GM23248 (cell line): ENCODE results near the gene PRPF31.

Source experiments
- EZH2 ChIP-seq: fragments of 200-600 bp; sonication (generic); IDR thresholded peaks from 2 replicates; pipeline ENCODE4 v1.6.1; 2018; ENCODE audit warnings: antibody characterized with exemption, mild to moderate bottlenecking; ENCODE audit not compliant: insufficient read depth, poor library complexity, severe bottlenecking
- EZH2phosphoT487 ChIP-seq: fragments of 200-600 bp; sonication (generic); IDR thresholded peaks from 2 replicates; pipeline ENCODE4 v1.6.1; 2018; ENCODE audit warnings: antibody characterized with exemption, moderate library complexity, mild to moderate bottlenecking, low read depth; ENCODE audit not compliant: insufficient read depth

DNA sequence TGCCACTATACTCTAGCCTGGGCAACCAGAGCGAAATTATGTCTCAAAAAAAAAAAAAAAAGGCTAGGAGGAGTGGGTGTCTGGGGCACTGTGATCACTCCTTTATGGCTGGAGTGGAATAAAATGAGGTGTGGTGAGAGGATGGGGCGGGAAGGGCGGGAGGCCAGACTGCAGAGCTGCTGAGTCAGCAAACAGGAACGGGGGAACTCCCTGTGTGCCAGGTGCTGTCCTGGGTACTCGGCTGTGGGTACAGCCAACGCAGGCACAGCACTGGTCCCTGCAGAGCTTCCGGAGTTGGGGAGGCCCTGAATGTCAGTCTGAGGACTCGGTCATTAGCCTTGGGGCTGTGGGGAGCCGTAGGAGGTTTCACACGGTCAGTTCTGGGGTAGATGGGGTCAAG is 5.7 kb downstream of the PRPF31 start:
- TF ChIP-seq EZH2phosphoT487 (no peak), EZH2 (no peak)
